DND-41 (cell line): ENCODE data around the gene SKAP1.

Experiments used
- EZH2 ChIP-seq: IDR thresholded peaks from 3 replicates; pipeline ENCODE4 v1.6.1; 2012; ENCODE audit warnings: borderline replicate concordance, low read depth, mild to moderate bottlenecking, moderate library complexity, low read length, inconsistent platforms; ENCODE audit not compliant: severe bottlenecking
- TF ChIP-seq, protein P1 (sequence below): IDR thresholded peaks from 2 replicates; pipeline ENCODE4 v1.5.1; 2012; ENCODE audit warnings: borderline replicate concordance, low read length, moderate library complexity, mild to moderate bottlenecking; ENCODE audit not compliant: poor library complexity, severe bottlenecking; ENCODE audit errors: extremely low read depth

DNA sequence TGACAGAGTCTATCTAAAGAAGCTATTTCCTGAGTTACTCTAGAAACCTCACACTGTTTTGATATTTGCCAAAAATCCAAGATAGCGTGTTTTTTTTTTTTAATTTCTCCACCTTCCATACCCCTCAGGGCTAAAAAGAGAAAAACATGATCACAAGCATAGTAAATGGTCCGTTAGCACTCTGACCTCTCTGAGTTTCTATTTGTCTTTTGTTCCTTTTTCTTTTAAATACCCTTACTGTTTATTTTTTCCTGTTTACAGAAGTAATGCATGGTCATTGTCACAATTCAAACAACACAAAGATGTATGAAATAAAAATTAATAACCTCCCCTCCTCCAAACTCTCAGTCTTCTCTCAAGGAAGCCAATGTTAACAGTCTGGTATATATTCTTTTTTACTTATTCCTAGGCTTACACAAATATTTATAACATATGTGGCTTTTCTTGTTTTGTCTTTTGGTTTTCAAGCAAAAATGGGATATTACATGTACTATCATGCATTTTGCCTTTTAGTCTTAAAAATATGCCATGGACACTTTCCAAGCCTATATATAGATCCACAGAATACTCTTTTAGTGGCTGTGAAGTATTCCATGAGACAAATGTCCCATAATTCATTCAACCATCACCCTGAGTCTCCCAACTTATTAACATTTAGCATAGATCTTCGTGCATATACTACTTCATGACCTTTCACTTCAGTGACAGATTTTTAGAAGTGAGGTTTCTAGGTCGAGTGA is 3.1 kb downstream of the SKAP1 start:
- TF ChIP-seq, protein P1, sequence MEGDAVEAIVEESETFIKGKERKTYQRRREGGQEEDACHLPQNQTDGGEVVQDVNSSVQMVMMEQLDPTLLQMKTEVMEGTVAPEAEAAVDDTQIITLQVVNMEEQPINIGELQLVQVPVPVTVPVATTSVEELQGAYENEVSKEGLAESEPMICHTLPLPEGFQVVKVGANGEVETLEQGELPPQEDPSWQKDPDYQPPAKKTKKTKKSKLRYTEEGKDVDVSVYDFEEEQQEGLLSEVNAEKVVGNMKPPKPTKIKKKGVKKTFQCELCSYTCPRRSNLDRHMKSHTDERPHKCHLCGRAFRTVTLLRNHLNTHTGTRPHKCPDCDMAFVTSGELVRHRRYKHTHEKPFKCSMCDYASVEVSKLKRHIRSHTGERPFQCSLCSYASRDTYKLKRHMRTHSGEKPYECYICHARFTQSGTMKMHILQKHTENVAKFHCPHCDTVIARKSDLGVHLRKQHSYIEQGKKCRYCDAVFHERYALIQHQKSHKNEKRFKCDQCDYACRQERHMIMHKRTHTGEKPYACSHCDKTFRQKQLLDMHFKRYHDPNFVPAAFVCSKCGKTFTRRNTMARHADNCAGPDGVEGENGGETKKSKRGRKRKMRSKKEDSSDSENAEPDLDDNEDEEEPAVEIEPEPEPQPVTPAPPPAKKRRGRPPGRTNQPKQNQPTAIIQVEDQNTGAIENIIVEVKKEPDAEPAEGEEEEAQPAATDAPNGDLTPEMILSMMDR = no peak
- no peak for TF ChIP-seq EZH2
